ENCODE data around the gene PRKD2. TPM values are rescaled to one million over a fixed set of nuclear protein-coding genes. Genes with fewer than 3 reads are reported as not detected.

The PRKD2 gene
- total and polyA plus RNA-seq, 10 donors: 63.4 to 132 (median 110) TPM

GRCh38 chr19:46634045-46634655 lies 82.8 kb downstream of the PRKD2 start:
- H3K27me3 ChIP-seq (replicated peaks in 1 of 7): peaks cover 0 to 68% (median 7%) of the 10 kb centered on the region in 7 donors
- H3K27ac ChIP-seq: peak overlapping the region in 2 of 8 donors; percentile 21 to 53
- no peak for TF ChIP-seq POLR2A (IDR thresholded peaks at IDR 0.05)
- peak; percentile 36 to 53 (median 42) for TF ChIP-seq POLR2AphosphoS5 (IDR thresholded peaks at IDR 0.05)
- H3K4me1 ChIP-seq: peaks cover 15 to 74% (median 50%) of the 10 kb centered on the region in 6 donors
- no peaks in the 10 kb centered on the region for H3K9me3 ChIP-seq
- 4 to 7% (median 5%) methylated on average over 33 to 38 of the region's 38 CpGs for WGBS, 5 donors
- peak; percentile 94 for DNase-seq
- H3K4me3 ChIP-seq: peak overlapping the region in 6 of 8 donors; percentile 21 to 61 (median 24)
- H3K36me3 ChIP-seq: no peaks in the 10 kb centered on the region
- intact Hi-C loops (cut with DNase I; ENCODE audit: low total_unique reads): no loop called here

- Histone ChIP-seq H3K36me3 (no peaks in the 10 kb centered on the region), H3K9me3 (no peaks in the 10 kb centered on the region), H3K4me3 (peak overlapping the region in 1 of 8 donors; percentile 24), H3K4me1 (peaks cover 8 to 69% (median 41%) of the 10 kb centered on the region in 6 donors), H3K27ac (no peak overlapping the region), H3K27me3 (replicated peaks in 1 of 7) (peaks cover 0 to 58% (median 7%) of the 10 kb centered on the region in 7 donors)
- DNase-seq: no peak
- intact Hi-C loops (cut with DNase I; ENCODE audit: low total_unique reads): no loop called here
- WGBS, 5 donors: 88 to 99% (median 93%) methylated on average over 3 of the region's 3 CpGs
- TF ChIP-seq CTCF (IDR thresholded peaks at IDR 0.05 in 8 of 11, conservative IDR thresholded peaks at IDR 0.05 in 3 of 11) (no peak), POLR2AphosphoS5 (IDR thresholded peaks at IDR 0.05) (no peak), POLR2A (IDR thresholded peaks at IDR 0.05) (no peak)
These were observed 83.8 kb downstream of the PRKD2 start for GRCh38 chr19:46633130-46633529.

GRCh38 chr19:46631481-46631880 lies 85.4 kb downstream of the PRKD2 start:
- WGBS, 5 donors: 53 to 87% (median 59%) methylated on average over 6 of the region's 6 CpGs

GRCh38 chr19:46630586-46631205 lies 86.2 kb downstream of the PRKD2 start:
- Histone ChIP-seq H3K27ac (peak overlapping the region in 2 of 8 donors; percentile 17 to 67), H3K4me1 (peaks cover 7 to 70% (median 46%) of the 10 kb centered on the region in 6 donors), H3K4me3 (no peak overlapping the region), H3K36me3 (no peaks in the 10 kb centered on the region), H3K9me3 (no peaks in the 10 kb centered on the region), H3K27me3 (replicated peaks in 1 of 7) (peaks cover 0 to 42% (median 7%) of the 10 kb centered on the region in 7 donors)
- 71 to 85% (median 83%) methylated on average over 11 to 14 of the region's 14 CpGs for WGBS, 5 donors
- intact Hi-C loops (cut with DNase I; ENCODE audit: low total_unique reads): no loop called here
- DNase-seq: no peak
- TF ChIP-seq POLR2AphosphoS5 (IDR thresholded peaks at IDR 0.05) (peak in 1 of 3 donors; percentile 22), CTCF (IDR thresholded peaks at IDR 0.05 in 8 of 11, conservative IDR thresholded peaks at IDR 0.05 in 3 of 11) (no peak), POLR2A (IDR thresholded peaks at IDR 0.05) (no peak)

More at GRCh38 chr19:46631481-46631880, 85.4 kb downstream of the PRKD2 start:
- intact Hi-C loops (cut with DNase I; ENCODE audit: low total_unique reads): no loop called here
- Histone ChIP-seq H3K4me1 (peaks cover 7 to 70% (median 42%) of the 10 kb centered on the region in 6 donors), H3K27me3 (replicated peaks in 1 of 7) (peaks cover 0 to 49% (median 7%) of the 10 kb centered on the region in 7 donors), H3K36me3 (no peaks in the 10 kb centered on the region), H3K4me3 (no peak overlapping the region), H3K27ac (peak overlapping the region in 1 of 8 donors; percentile 1), H3K9me3 (no peaks in the 10 kb centered on the region)
- TF ChIP-seq POLR2A (IDR thresholded peaks at IDR 0.05) (no peak), CTCF (IDR thresholded peaks at IDR 0.05 in 8 of 11, conservative IDR thresholded peaks at IDR 0.05 in 3 of 11) (no peak), POLR2AphosphoS5 (IDR thresholded peaks at IDR 0.05) (no peak)
- no peak for DNase-seq

Data from spleen (tissue), 11 donors.